Stimulated activated memory B cell treated with anti-CD40 and anti-IgM and Interleukin-4, amounts not matched to agents 10 μg/mL and 1 μg/mL and 100 μg/mL, for 72 hours (primary cell): ENCODE results near the gene CD6.

Source experiments
- ATAC-seq: fragments of 150-1000 bp; cut with Tn5 transposase; 2 replicates; pipeline ENCODE4 v1.10.0; 2021
- H3K27ac Mint-ChIP-seq: one replicate; pipeline ENCODE4 v1.8.0; 2022; ENCODE audit warnings: mild to moderate bottlenecking, mixed read lengths
- H3K27me3 Mint-ChIP-seq: one replicate; pipeline ENCODE4 v1.8.0; 2022; ENCODE audit warnings: mixed read lengths
- H3K36me3 Mint-ChIP-seq: one replicate; pipeline ENCODE4 v1.8.0; 2022; ENCODE audit warnings: mixed read lengths
- H3K4me1 Mint-ChIP-seq: one replicate; pipeline ENCODE4 v1.8.0; 2022; ENCODE audit warnings: mixed read lengths
- H3K4me3 Mint-ChIP-seq: one replicate; pipeline ENCODE4 v1.8.0; 2022; ENCODE audit warnings: mild to moderate bottlenecking, moderate library complexity, mixed read lengths
- H3K9me3 Mint-ChIP-seq: one replicate; pipeline ENCODE4 v1.8.0; 2022; ENCODE audit warnings: mixed read lengths

CD6 gene

GRCh38 chr11:60978546-60979380 is 7.3 kb downstream of the CD6 start:
- H3K4me1 Mint-ChIP-seq = peaks cover 29% of the 10 kb centered on the region
- H3K9me3 Mint-ChIP-seq = no peaks in the 10 kb centered on the region
- H3K36me3 Mint-ChIP-seq = no peaks in the 10 kb centered on the region
- H3K27ac Mint-ChIP-seq = no peak overlapping the region
- no peaks in the 10 kb centered on the region for H3K27me3 Mint-ChIP-seq
- ATAC-seq = peak; percentile 51
- no peak overlapping the region for H3K4me3 Mint-ChIP-seq

GRCh38 chr11:60981515-60981914 is 10.0 kb downstream of the CD6 start:
- Mint-ChIP-seq H3K27me3 (no peaks in the 10 kb centered on the region), H3K4me3 (no peak overlapping the region), H3K27ac (no peak overlapping the region), H3K9me3 (no peaks in the 10 kb centered on the region), H3K36me3 (no peaks in the 10 kb centered on the region), H3K4me1 (peaks cover 43% of the 10 kb centered on the region)
- ATAC-seq = no peak

- Mint-ChIP-seq H3K27me3 (no peaks in the 10 kb centered on the region), H3K4me3 (no peak overlapping the region), H3K27ac (no peak overlapping the region), H3K36me3 (no peaks in the 10 kb centered on the region), H3K9me3 (no peaks in the 10 kb centered on the region), H3K4me1 (peaks cover 41% of the 10 kb centered on the region)
- ATAC-seq = no peak
Measured at GRCh38 chr11:60982184-60982583, 10.7 kb downstream of the CD6 start.

- ATAC-seq = no peak
- Mint-ChIP-seq H3K4me1 (peaks cover 40% of the 10 kb centered on the region), H3K27ac (peak overlapping the region; percentile 15), H3K4me3 (no peak overlapping the region), H3K9me3 (no peaks in the 10 kb centered on the region), H3K27me3 (no peaks in the 10 kb centered on the region), H3K36me3 (no peaks in the 10 kb centered on the region)
Measured at GRCh38 chr11:60984149-60984548, 12.7 kb downstream of the CD6 start.

GRCh38 chr11:60984636-60985035 is 13.2 kb downstream of the CD6 start:
- H3K27ac Mint-ChIP-seq = peak overlapping the region; percentile 15
- H3K4me3 Mint-ChIP-seq = no peak overlapping the region
- ATAC-seq = no peak
- no peaks in the 10 kb centered on the region for H3K9me3 Mint-ChIP-seq
- no peaks in the 10 kb centered on the region for H3K27me3 Mint-ChIP-seq
- H3K36me3 Mint-ChIP-seq = no peaks in the 10 kb centered on the region
- H3K4me1 Mint-ChIP-seq = peaks cover 45% of the 10 kb centered on the region

- H3K4me3 Mint-ChIP-seq = no peak overlapping the region
- peaks cover 46% of the 10 kb centered on the region for H3K4me1 Mint-ChIP-seq
- no peaks in the 10 kb centered on the region for H3K27me3 Mint-ChIP-seq
- no peaks in the 10 kb centered on the region for H3K36me3 Mint-ChIP-seq
- no peaks in the 10 kb centered on the region for H3K9me3 Mint-ChIP-seq
- ATAC-seq = no peak
- peak overlapping the region; percentile 84 for H3K27ac Mint-ChIP-seq
Measured at GRCh38 chr11:60985501-60985900, 14.0 kb downstream of the CD6 start.

GRCh38 chr11:60985991-60986915 is 14.8 kb downstream of the CD6 start:
- Mint-ChIP-seq H3K9me3 (no peaks in the 10 kb centered on the region), H3K27ac (peak overlapping the region; percentile 84), H3K36me3 (no peaks in the 10 kb centered on the region), H3K4me1 (peaks cover 46% of the 10 kb centered on the region), H3K4me3 (peak overlapping the region; percentile 45), H3K27me3 (no peaks in the 10 kb centered on the region)
- peak; percentile 83 for ATAC-seq

- peak overlapping the region; percentile 84 for H3K27ac Mint-ChIP-seq
- H3K4me1 Mint-ChIP-seq = peaks cover 46% of the 10 kb centered on the region
- no peak overlapping the region for H3K4me3 Mint-ChIP-seq
- H3K9me3 Mint-ChIP-seq = no peaks in the 10 kb centered on the region
- ATAC-seq = no peak
- no peaks in the 10 kb centered on the region for H3K27me3 Mint-ChIP-seq
- no peaks in the 10 kb centered on the region for H3K36me3 Mint-ChIP-seq
Measured at GRCh38 chr11:60987577-60988277, 16.2 kb downstream of the CD6 start.

GRCh38 chr11:60988658-60989057 is 17.2 kb downstream of the CD6 start:
- ATAC-seq = no peak
- no peaks in the 10 kb centered on the region for H3K36me3 Mint-ChIP-seq
- peaks cover 39% of the 10 kb centered on the region for H3K4me1 Mint-ChIP-seq
- H3K27me3 Mint-ChIP-seq = no peaks in the 10 kb centered on the region
- H3K4me3 Mint-ChIP-seq = no peak overlapping the region
- no peaks in the 10 kb centered on the region for H3K9me3 Mint-ChIP-seq
- peak overlapping the region; percentile 84 for H3K27ac Mint-ChIP-seq

- H3K4me3 Mint-ChIP-seq = peak overlapping the region; percentile 8
- no peaks in the 10 kb centered on the region for H3K9me3 Mint-ChIP-seq
- H3K27ac Mint-ChIP-seq = peak overlapping the region; percentile 84
- no peaks in the 10 kb centered on the region for H3K27me3 Mint-ChIP-seq
- H3K4me1 Mint-ChIP-seq = peaks cover 34% of the 10 kb centered on the region
- no peaks in the 10 kb centered on the region for H3K36me3 Mint-ChIP-seq
- ATAC-seq = peak; percentile 88
Measured at GRCh38 chr11:60989093-60989650, 17.7 kb downstream of the CD6 start.

GRCh38 chr11:60991457-60991856 is 20.0 kb downstream of the CD6 start:
- no peaks in the 10 kb centered on the region for H3K9me3 Mint-ChIP-seq
- no peaks in the 10 kb centered on the region for H3K36me3 Mint-ChIP-seq
- H3K27ac Mint-ChIP-seq = no peak overlapping the region
- H3K4me1 Mint-ChIP-seq = peaks cover 24% of the 10 kb centered on the region
- no peak overlapping the region for H3K4me3 Mint-ChIP-seq
- no peaks in the 10 kb centered on the region for H3K27me3 Mint-ChIP-seq
- ATAC-seq = no peak

GRCh38 chr11:60992842-60993409 is 21.4 kb downstream of the CD6 start:
- no peaks in the 10 kb centered on the region for H3K27me3 Mint-ChIP-seq
- H3K36me3 Mint-ChIP-seq = no peaks in the 10 kb centered on the region
- no peak overlapping the region for H3K4me3 Mint-ChIP-seq
- no peak for ATAC-seq
- peaks cover 20% of the 10 kb centered on the region for H3K4me1 Mint-ChIP-seq
- H3K27ac Mint-ChIP-seq = no peak overlapping the region
- no peaks in the 10 kb centered on the region for H3K9me3 Mint-ChIP-seq

- no peak overlapping the region for H3K27ac Mint-ChIP-seq
Measured at GRCh38 chr11:60993615-60994014, 22.1 kb downstream of the CD6 start.

GRCh38 chr11:60994541-60995080 is 23.1 kb downstream of the CD6 start:
- H3K27me3 Mint-ChIP-seq = no peaks in the 10 kb centered on the region
- no peaks in the 10 kb centered on the region for H3K9me3 Mint-ChIP-seq
- H3K27ac Mint-ChIP-seq = peak overlapping the region; percentile 27
- H3K4me1 Mint-ChIP-seq = peaks cover 7% of the 10 kb centered on the region
- no peaks in the 10 kb centered on the region for H3K36me3 Mint-ChIP-seq
- no peak overlapping the region for H3K4me3 Mint-ChIP-seq
- ATAC-seq = no peak

More at GRCh38 chr11:60993615-60994014, 22.1 kb downstream of the CD6 start:
- Mint-ChIP-seq H3K4me1 (peaks cover 17% of the 10 kb centered on the region), H3K9me3 (no peaks in the 10 kb centered on the region), H3K36me3 (no peaks in the 10 kb centered on the region), H3K4me3 (no peak overlapping the region), H3K27me3 (no peaks in the 10 kb centered on the region)
- ATAC-seq = no peak
